ENCODE data around the gene SEPTIN5. TPM values are rescaled to one million over a fixed set of nuclear protein-coding genes. Genes with fewer than 3 reads are reported as not detected.

Gene SEPTIN5
- total RNA-seq, 3 donors from 2014 or later = 1.2 to 17.8 (median 2.7) TPM

DNA sequence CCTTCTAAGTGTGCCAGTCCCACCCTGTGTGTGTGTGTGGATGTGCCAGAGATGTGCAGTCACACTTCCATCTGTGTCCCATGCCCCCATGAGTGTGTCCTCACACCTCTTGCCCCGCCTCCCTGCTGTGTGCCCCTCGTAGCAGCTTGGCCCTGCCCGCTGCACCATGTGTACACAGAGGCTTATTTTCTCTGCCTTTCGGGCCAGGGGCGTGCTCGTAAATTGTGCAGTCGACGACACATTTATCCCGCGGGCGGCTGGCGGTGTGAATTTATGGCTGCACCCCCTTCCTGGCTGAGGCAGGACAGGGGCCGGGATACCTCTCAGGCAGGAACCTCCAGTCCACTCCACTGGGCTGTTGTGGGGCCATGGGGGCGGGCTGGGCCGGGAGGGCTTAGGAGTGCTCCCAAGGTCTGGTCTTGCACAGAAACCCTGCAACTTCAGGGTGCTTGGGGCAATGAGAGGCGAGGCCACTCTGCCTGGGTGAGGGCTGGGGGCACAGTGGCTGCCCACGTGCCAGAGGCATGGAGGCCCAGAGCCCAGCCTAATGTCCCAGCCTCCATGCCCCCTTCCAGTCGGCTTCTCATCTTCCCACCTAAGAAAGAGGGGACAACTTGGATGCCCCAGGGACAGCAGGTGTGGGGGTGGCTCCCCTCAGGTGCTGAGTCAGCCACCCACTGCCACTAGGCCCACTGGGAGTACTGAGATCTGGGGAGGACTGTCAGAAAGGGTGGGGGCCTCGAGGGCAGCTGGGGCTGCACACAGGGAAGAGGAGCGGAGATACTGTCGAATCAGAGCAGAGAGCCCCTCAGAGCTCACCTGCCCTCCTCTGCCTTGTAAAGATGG, 21.6 kb downstream of the SEPTIN5 start:
- Histone ChIP-seq H3K9me3 (no peaks in the 10 kb centered on the region), H3K4me3 (no peak overlapping the region), H3K36me3 (ENCODE audit: low read depth) (no peaks in the 10 kb centered on the region), H3K4me1 (ENCODE audit: low read depth) (peaks cover 2% of the 10 kb centered on the region)
- ATAC-seq (no peak), DNase-seq (no peak)
- TF ChIP-seq, protein P1, sequence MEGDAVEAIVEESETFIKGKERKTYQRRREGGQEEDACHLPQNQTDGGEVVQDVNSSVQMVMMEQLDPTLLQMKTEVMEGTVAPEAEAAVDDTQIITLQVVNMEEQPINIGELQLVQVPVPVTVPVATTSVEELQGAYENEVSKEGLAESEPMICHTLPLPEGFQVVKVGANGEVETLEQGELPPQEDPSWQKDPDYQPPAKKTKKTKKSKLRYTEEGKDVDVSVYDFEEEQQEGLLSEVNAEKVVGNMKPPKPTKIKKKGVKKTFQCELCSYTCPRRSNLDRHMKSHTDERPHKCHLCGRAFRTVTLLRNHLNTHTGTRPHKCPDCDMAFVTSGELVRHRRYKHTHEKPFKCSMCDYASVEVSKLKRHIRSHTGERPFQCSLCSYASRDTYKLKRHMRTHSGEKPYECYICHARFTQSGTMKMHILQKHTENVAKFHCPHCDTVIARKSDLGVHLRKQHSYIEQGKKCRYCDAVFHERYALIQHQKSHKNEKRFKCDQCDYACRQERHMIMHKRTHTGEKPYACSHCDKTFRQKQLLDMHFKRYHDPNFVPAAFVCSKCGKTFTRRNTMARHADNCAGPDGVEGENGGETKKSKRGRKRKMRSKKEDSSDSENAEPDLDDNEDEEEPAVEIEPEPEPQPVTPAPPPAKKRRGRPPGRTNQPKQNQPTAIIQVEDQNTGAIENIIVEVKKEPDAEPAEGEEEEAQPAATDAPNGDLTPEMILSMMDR (IDR thresholded peaks at IDR 0.05) = no peak
- intact Hi-C loops (cut with DNase I, micrococcal nuclease) = no loop called here

DNA sequence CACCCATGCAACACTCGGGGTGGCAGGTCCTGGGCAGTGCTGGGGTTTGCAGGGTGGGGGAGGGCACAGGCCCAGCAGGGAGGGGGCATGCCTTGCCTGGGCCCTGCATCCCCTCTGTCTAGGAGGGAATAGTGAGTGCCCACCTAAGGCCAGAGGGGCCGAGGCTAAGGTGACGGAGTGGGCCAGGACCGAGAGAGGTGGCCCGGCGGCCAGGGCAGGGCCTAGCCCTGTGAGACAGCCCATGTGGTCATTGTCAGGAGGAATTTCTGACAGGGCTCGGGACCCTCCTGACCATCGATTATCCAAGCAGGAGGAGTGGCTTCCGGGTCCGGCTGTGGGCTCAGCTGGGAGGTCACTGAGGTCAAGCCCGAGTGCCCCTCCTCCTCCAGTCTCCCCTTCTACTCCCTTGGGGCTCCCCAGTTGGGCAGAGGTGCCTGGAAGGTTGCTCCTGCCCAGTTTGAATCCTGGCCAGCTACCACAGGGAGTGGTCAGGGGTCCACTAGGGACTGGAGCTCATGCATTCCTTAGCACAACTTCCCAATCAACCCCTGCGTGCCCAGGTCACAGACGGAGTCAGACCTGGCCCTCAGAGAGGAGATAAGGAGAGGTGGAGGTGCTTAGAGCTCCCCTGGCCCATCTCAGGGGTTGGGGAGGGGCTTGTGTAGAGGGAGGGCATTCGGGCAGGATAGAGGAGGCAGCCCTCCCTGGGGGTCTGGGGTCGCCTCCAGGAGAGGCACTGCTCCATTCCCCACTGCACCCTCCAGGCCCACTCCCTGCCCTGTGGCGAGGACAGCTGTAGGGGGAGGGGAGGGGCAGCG, 23.8 kb downstream of the SEPTIN5 start:
- no peak for DNase-seq
- TF ChIP-seq, protein P1 (IDR thresholded peaks at IDR 0.05) = no peak
- Histone ChIP-seq H3K36me3 (ENCODE audit: low read depth) (no peaks in the 10 kb centered on the region), H3K4me1 (ENCODE audit: low read depth) (no peaks in the 10 kb centered on the region), H3K9me3 (no peaks in the 10 kb centered on the region), H3K4me3 (no peak overlapping the region)
- intact Hi-C loops (cut with DNase I, micrococcal nuclease) = no loop called here
- no peak for ATAC-seq

DNA sequence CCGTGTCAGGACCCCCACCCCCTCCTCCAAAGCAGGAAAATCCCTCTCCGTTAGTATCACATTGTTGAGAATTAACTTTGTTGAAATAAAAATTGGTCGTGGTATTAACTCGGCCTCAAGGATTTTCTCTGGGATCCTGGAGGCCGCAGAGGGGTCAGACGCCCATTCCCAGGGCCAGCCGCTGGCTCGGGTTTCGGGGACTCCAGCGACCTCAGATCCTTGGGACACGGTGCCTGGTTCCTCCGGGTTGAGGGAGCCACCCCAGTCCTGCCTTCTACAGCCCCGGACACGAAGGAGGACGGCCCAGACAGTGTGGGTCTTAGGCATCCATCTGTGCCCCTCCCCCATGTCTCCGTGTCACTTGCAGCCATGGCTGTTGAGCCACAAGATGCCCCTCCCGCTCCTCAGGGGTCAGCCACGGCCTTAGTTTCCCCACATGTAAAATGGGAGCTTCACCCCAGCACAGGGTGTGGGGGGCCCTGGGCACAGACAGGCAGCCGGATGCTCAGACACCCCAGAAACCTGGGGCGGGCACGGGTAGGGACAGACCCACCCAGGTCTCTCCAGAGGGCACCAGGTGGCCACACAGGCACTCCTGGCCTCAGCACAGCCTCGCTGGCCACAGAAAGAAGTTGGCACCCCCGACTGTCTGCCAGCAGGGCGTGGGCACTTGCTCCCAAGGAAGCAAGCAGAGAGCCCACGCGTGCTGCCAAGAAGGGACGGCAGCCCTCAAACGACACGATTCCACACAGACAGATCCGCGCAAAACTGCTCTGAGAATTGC, 24.6 kb downstream of the SEPTIN5 start:
- ATAC-seq = no peak
- TF ChIP-seq, protein P1 (IDR thresholded peaks at IDR 0.05) = no peak

DNA sequence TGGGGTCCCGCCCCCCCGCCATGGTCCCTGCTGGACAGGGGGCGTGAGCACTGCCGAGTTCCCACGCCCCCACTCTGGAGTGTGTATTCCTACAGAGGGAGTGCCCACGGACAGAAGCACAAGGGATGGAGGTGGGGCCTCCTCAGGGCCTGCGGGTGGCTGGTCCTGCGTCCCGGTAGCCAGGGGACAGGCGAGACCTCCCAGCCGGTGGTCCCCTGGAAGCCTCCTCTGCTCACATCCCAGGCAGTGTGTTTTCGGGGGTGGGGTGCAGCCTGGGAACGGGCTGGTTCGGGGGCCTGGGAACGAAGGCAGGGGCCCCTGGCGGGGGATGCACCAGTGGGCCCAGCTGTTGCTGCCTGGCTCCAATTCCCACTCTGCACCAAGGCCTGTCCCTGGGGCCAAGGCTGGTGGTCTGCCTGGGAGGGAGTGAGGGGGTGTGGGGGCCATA, 25.2 kb downstream of the SEPTIN5 start:
- TF ChIP-seq, protein P1 (IDR thresholded peaks at IDR 0.05) = no peak
- H3K4me3 ChIP-seq = no peak overlapping the region
- no peaks in the 10 kb centered on the region for H3K4me1 ChIP-seq (ENCODE audit: low read depth)
- no peaks in the 10 kb centered on the region for H3K36me3 ChIP-seq (ENCODE audit: low read depth)
- DNase-seq (no peak), ATAC-seq (no peak)
- no peaks in the 10 kb centered on the region for H3K9me3 ChIP-seq
- intact Hi-C loops (cut with DNase I, micrococcal nuclease) = no loop called here

More for the DNA sequence above, 24.6 kb downstream of the SEPTIN5 start:
- intact Hi-C loops (cut with DNase I, micrococcal nuclease) = no loop called here
- no peak for DNase-seq
- Histone ChIP-seq H3K4me3 (no peak overlapping the region), H3K36me3 (ENCODE audit: low read depth) (no peaks in the 10 kb centered on the region), H3K9me3 (no peaks in the 10 kb centered on the region), H3K4me1 (ENCODE audit: low read depth) (no peaks in the 10 kb centered on the region)

DNA sequence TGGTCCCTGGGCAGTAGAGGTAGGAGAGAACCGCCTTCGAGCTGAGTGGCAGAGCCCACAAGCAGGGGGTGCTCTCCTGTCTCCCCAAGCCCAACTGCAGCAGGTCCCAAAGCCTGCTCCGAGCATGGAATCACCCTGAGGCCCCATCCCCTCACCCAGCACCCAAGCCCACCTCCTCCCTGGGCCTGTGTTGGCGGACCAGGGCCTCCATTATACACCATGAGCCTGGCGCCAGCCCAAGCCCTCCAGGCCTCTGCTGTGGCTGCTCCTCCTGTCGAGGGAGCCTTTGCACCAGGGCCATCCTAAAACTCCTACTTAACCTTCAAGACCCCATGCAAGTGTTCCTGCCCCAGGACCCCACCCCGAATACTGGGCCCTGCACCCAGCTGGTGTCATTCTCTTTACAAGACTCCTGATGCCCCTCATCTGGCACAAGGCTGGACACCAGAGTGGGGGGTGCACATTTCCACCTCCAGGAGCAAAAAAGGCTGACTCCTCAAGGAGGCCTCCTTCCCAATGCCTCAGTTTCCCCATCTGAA, 25.7 kb downstream of the SEPTIN5 start:
- intact Hi-C loops (cut with DNase I, micrococcal nuclease) = no loop called here
- Histone ChIP-seq H3K9me3 (no peaks in the 10 kb centered on the region), H3K4me3 (no peak overlapping the region), H3K36me3 (ENCODE audit: low read depth) (no peaks in the 10 kb centered on the region), H3K4me1 (ENCODE audit: low read depth) (no peaks in the 10 kb centered on the region)
- TF ChIP-seq, protein P1 (IDR thresholded peaks at IDR 0.05) = no peak
- no peak for ATAC-seq
- no peak for DNase-seq
